Osteocyte (in vitro differentiated cells): ENCODE data around the gene ARL5A. TPM values are rescaled to one million over a fixed set of nuclear protein-coding genes. Genes with fewer than 3 reads are reported as not detected.

Experiments
- DNase-seq: peaks from one replicate; pipeline ENCODE4 v3.0.0; 2021; ENCODE audit warnings: mixed read lengths; ENCODE audit not compliant: unreplicated experiment; ENCODE audit errors: extremely low spot score
- H3K27ac Mint-ChIP-seq: one replicate; pipeline ENCODE4 v1.8.0; 2021; ENCODE audit warnings: mild to moderate bottlenecking, mixed read lengths; ENCODE audit not compliant: unreplicated experiment
- H3K27me3 Mint-ChIP-seq: one replicate; pipeline ENCODE4 v1.8.0; 2021; ENCODE audit warnings: mixed read lengths; ENCODE audit not compliant: unreplicated experiment
- H3K36me3 Mint-ChIP-seq: one replicate; pipeline ENCODE4 v1.8.0; 2021; ENCODE audit warnings: mixed read lengths; ENCODE audit not compliant: unreplicated experiment
- H3K4me1 Mint-ChIP-seq: one replicate; pipeline ENCODE4 v1.8.0; 2021; ENCODE audit warnings: mixed read lengths; ENCODE audit not compliant: unreplicated experiment
- H3K4me3 Mint-ChIP-seq: one replicate; pipeline ENCODE4 v1.8.0; 2021; ENCODE audit warnings: mild to moderate bottlenecking, moderate library complexity, mixed read lengths; ENCODE audit not compliant: unreplicated experiment
- H3K9me3 Mint-ChIP-seq: one replicate; pipeline ENCODE4 v1.8.0; 2021; ENCODE audit warnings: mixed read lengths; ENCODE audit not compliant: unreplicated experiment
- total RNA-seq: library from RNA; stranded (reverse); gene quantifications from 2 replicates; pipeline ENCODE4 v1.2.1, GENCODE V29; 2021
- TF ChIP-seq, protein P1 (sequence below): fragments of 200-600 bp; sonication (generic); IDR thresholded peaks from 2 replicates; pipeline ENCODE4 v1.5.0; 2021; ENCODE audit warnings: antibody characterized with exemption, mild to moderate bottlenecking, moderate library complexity

The ARL5A gene
- total RNA-seq, 1 donor from 2014 or later: 41.6 TPM

DNA sequence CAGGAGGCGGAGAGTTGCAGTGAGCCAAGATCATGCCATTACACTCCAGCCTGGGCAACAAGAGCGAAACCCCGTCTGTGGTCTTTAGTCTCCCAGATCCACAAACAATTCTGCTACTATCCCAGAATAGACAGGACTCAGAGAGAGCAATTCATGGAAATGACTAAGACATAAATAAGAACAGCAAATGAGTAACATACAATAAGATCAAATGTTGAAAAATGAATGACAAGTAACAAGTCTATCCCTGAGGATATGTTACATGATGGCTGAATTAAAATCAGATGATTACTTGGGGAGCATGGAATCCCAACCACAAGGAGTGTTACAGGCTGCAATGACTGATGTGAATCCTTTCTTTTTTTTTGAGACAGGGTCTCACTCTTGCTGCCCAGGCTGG, 10.3 kb downstream of the ARL5A start:
- TF ChIP-seq, protein P1, sequence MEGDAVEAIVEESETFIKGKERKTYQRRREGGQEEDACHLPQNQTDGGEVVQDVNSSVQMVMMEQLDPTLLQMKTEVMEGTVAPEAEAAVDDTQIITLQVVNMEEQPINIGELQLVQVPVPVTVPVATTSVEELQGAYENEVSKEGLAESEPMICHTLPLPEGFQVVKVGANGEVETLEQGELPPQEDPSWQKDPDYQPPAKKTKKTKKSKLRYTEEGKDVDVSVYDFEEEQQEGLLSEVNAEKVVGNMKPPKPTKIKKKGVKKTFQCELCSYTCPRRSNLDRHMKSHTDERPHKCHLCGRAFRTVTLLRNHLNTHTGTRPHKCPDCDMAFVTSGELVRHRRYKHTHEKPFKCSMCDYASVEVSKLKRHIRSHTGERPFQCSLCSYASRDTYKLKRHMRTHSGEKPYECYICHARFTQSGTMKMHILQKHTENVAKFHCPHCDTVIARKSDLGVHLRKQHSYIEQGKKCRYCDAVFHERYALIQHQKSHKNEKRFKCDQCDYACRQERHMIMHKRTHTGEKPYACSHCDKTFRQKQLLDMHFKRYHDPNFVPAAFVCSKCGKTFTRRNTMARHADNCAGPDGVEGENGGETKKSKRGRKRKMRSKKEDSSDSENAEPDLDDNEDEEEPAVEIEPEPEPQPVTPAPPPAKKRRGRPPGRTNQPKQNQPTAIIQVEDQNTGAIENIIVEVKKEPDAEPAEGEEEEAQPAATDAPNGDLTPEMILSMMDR: no peak
- H3K27ac Mint-ChIP-seq: no peak overlapping the region
- no peak overlapping the region for H3K4me3 Mint-ChIP-seq
- no peak for DNase-seq
- no peaks in the 10 kb centered on the region for H3K27me3 Mint-ChIP-seq
- peaks cover 5% of the 10 kb centered on the region for H3K36me3 Mint-ChIP-seq
- peaks cover 8% of the 10 kb centered on the region for H3K4me1 Mint-ChIP-seq
- H3K9me3 Mint-ChIP-seq: no peaks in the 10 kb centered on the region

GRCh38 chr2:151816843-151817242, 11.4 kb downstream of the ARL5A start:
- H3K9me3 Mint-ChIP-seq: peaks cover 4% of the 10 kb centered on the region
- no peak overlapping the region for H3K27ac Mint-ChIP-seq
- no peaks in the 10 kb centered on the region for H3K27me3 Mint-ChIP-seq
- TF ChIP-seq, protein P1: no peak
- peaks cover 5% of the 10 kb centered on the region for H3K4me1 Mint-ChIP-seq
- peaks cover 15% of the 10 kb centered on the region for H3K36me3 Mint-ChIP-seq
- no peak overlapping the region for H3K4me3 Mint-ChIP-seq
- DNase-seq: no peak

DNA sequence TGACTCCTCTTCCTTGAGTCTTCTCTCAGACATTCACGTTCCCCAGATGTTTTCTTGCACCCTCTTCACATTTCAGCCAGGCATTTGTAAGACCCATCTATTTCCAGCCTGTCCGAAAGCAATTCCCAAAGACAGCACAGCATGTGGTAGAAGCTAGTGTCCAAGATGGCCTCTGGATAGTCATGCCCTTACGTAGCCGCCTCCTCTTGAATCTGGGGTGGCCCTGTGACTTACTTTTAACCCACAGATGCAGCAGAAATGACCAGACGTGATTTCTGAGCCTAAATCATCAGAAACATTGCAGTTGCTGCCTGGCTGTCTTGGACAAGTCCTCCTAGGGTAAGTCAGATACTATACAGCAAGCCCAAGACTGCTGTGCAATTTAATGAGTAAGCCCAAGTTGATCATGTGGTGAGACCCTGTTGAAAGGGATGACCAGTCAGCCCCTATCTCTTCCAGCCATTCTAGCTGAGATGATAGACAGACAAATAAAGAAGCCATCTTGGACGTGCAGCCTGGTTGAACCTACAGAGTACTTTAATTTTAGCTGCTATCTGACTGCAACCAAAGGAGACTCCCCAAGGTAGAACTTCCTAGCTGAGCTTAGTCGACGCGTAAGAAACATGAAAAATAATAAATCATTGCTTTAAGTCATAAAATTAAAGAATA, 12.3 kb downstream of the ARL5A start:
- H3K9me3 Mint-ChIP-seq: peaks cover 6% of the 10 kb centered on the region
- peaks cover 20% of the 10 kb centered on the region for H3K36me3 Mint-ChIP-seq
- TF ChIP-seq, protein P1: no peak
- no peak overlapping the region for H3K4me3 Mint-ChIP-seq
- H3K27ac Mint-ChIP-seq: no peak overlapping the region
- H3K27me3 Mint-ChIP-seq: no peaks in the 10 kb centered on the region
- H3K4me1 Mint-ChIP-seq: peaks cover 3% of the 10 kb centered on the region
- DNase-seq: no peak

- Mint-ChIP-seq H3K4me3 (no peak overlapping the region), H3K27me3 (no peaks in the 10 kb centered on the region), H3K4me1 (no peaks in the 10 kb centered on the region), H3K36me3 (peaks cover 30% of the 10 kb centered on the region), H3K9me3 (peaks cover 6% of the 10 kb centered on the region), H3K27ac (no peak overlapping the region)
- no peak for DNase-seq
- TF ChIP-seq, protein P1: no peak
These were observed 17.7 kb downstream of the ARL5A start for GRCh38 chr2:151810489-151810888.

DNA sequence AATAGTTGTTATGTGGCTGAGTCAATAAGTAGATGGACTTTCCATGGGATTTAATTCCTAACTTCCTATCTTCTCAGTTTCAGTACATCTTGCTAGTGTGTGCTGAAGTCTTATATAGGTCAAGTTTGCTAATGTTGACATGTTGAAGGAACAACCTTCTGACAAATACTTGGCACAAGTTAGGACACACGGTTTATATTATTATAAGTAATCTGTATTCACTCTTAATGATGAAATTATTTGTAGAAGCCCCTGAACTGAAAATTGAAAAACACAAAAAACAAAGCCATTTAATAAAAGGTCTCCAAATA, 19.2 kb downstream of the ARL5A start:
- H3K4me1 Mint-ChIP-seq: no peaks in the 10 kb centered on the region
- no peaks in the 10 kb centered on the region for H3K27me3 Mint-ChIP-seq
- TF ChIP-seq, protein P1: no peak
- no peak for DNase-seq
- peaks cover 30% of the 10 kb centered on the region for H3K36me3 Mint-ChIP-seq
- H3K4me3 Mint-ChIP-seq: no peak overlapping the region
- peaks cover 6% of the 10 kb centered on the region for H3K9me3 Mint-ChIP-seq
- no peak overlapping the region for H3K27ac Mint-ChIP-seq
